HepG2 (cell line): Measurements from ENCODE around the gene KSR1. TPM values are rescaled to one million over a fixed set of nuclear protein-coding genes. Genes with fewer than 3 reads are reported as not detected.

ENCODE experiments used
- EHMT2 ChIP-seq: fragments of 200-600 bp; sonication (generic); IDR thresholded peaks from 2 replicates; pipeline ENCODE4 v1.7.0; 2017; ENCODE audit warnings: antibody characterized with exemption, low read depth, low read length, borderline replicate concordance
- FOXK1 ChIP-seq: sonication (generic); formaldehyde crosslinking; IDR thresholded peaks from 2 replicates; pipeline ENCODE4 v1.4.0; 2020; ENCODE audit warnings: low read depth, missing genetic modification reagents, borderline replicate concordance
- NFAT5 ChIP-seq: sonication (generic); formaldehyde crosslinking; IDR thresholded peaks from 2 replicates; pipeline ENCODE4 v1.4.0; 2020; ENCODE audit warnings: missing genetic modification reagents
- NR2F6 ChIP-seq, 2 experiments: IDR thresholded peaks; 2 replicates each; pipeline ENCODE4 v1.6.1; 2016; ENCODE audit warnings: antibody characterized with exemption in 1 of 2, mild to moderate bottlenecking in 1 of 2
- PCBP1 ChIP-seq: fragments of 200-400 bp; formaldehyde crosslinking; IDR thresholded peaks from 2 replicates; pipeline ENCODE4 v1.6.1; 2017; ENCODE audit warnings: mild to moderate bottlenecking, low read depth, low read length, borderline replicate concordance
- PRMT3 ChIP-seq: sonication (generic); formaldehyde crosslinking; IDR thresholded peaks from 2 replicates; pipeline ENCODE4 v1.8.1; 2022; ENCODE audit warnings: low read depth, mild to moderate bottlenecking, moderate library complexity, missing genetic modification reagents, borderline replicate concordance
- SIX1 ChIP-seq: sonication (generic); formaldehyde crosslinking; IDR thresholded peaks from 2 replicates; pipeline ENCODE4 v1.4.0; 2020; ENCODE audit warnings: missing genetic modification reagents, borderline replicate concordance
- SMAD1 ChIP-seq: sonication (generic); formaldehyde crosslinking; IDR thresholded peaks from 2 replicates; pipeline ENCODE4 v1.4.0; 2020; ENCODE audit warnings: missing genetic modification reagents, low read depth, mild to moderate bottlenecking, borderline replicate concordance
- YEATS2 ChIP-seq: sonication (generic); formaldehyde crosslinking; IDR thresholded peaks from 2 replicates; pipeline ENCODE4 v1.4.0; 2020; ENCODE audit warnings: missing genetic modification reagents, borderline replicate concordance
- ZC3H4 ChIP-seq: sonication (generic); formaldehyde crosslinking; IDR thresholded peaks from 2 replicates; pipeline ENCODE4 v1.4.0; 2020; ENCODE audit warnings: missing genetic modification reagents, borderline replicate concordance
- ZNF18 ChIP-seq: sonication (generic); formaldehyde crosslinking; IDR thresholded peaks from 2 replicates; pipeline ENCODE4 v1.8.0; 2022; ENCODE audit warnings: mild to moderate bottlenecking, missing genetic modification reagents; ENCODE audit not compliant: insufficient replicate concordance
- ZNF784 ChIP-seq: sonication (generic); formaldehyde crosslinking; IDR thresholded peaks from 2 replicates; pipeline ENCODE4 v1.5.1; 2020; ENCODE audit warnings: missing genetic modification reagents, mild to moderate bottlenecking, borderline replicate concordance
- ZSCAN5A ChIP-seq: sonication (generic); formaldehyde crosslinking; IDR thresholded peaks from 2 replicates; pipeline ENCODE4 v1.8.0; 2022; ENCODE audit warnings: mild to moderate bottlenecking, missing genetic modification reagents, borderline replicate concordance
- polyA plus RNA-seq, 8 experiments: library from polyadenylated mRNA; depleted of rRNA in 3 of 8; stranded (reverse) in 7 of 8; unstranded in 1 of 8; fragments of >200 nt; fragmentation: Illumina TruSeq in 4 of 8; extraction: Trizol in 4 of 8; gene quantifications; 2 replicates each; pipeline versions ENCODE4 v1.2.1 to v1.2.3, GENCODE V29; 2011 to 2016; ENCODE audit warnings: low read depth in 4 of 8, missing spikeins in 1 of 8, mixed read lengths in 1 of 8; ENCODE audit not compliant: insufficient read depth in 1 of 8
- total RNA-seq, 5 experiments: library from RNA; depleted of rRNA; stranded (reverse); fragments of >200 nt; fragmentation: Illumina TruSeq; extraction: Trizol; gene quantifications; 2 replicates each; pipeline ENCODE4 v1.2.3, GENCODE V29; 2016; ENCODE audit warnings: low read depth in 1 of 5

The KSR1 gene
- total and polyA plus RNA-seq, 2 of the 13 experiments (the other 11 are each of a cell fraction or from before 2014, with no cell fraction given), result 10.1 to 16.6 TPM

- no peak for TF ChIP-seq YEATS2 (CRISPR knock-in tag)
- TF ChIP-seq PRMT3 (CRISPR knock-in tag), result no peak
- no peak for TF ChIP-seq ZC3H4
- no peak for TF ChIP-seq SIX1 (CRISPR knock-in tag)
- no peak for TF ChIP-seq ZNF18 (CRISPR knock-in tag)
- no peak for TF ChIP-seq PCBP1
- TF ChIP-seq EHMT2, result no peak
- TF ChIP-seq FOXK1, result no peak
- no peak for TF ChIP-seq NR2F6 (IDR thresholded peaks at IDR 0.05)
- TF ChIP-seq NR2F6 (CRISPR knock-in tag; IDR thresholded peaks at IDR 0.05), result peak; percentile 66
- TF ChIP-seq NFAT5 (CRISPR knock-in tag), result no peak
- TF ChIP-seq ZNF784 (CRISPR knock-in tag), result no peak
- TF ChIP-seq SMAD1, result no peak
- no peak for TF ChIP-seq ZSCAN5A (CRISPR knock-in tag)
Observed at GRCh38 chr17:27457731-27458523, 1.7 kb downstream of the KSR1 start (continued).
